ENCODE results near the gene HOXD13.

DNA sequence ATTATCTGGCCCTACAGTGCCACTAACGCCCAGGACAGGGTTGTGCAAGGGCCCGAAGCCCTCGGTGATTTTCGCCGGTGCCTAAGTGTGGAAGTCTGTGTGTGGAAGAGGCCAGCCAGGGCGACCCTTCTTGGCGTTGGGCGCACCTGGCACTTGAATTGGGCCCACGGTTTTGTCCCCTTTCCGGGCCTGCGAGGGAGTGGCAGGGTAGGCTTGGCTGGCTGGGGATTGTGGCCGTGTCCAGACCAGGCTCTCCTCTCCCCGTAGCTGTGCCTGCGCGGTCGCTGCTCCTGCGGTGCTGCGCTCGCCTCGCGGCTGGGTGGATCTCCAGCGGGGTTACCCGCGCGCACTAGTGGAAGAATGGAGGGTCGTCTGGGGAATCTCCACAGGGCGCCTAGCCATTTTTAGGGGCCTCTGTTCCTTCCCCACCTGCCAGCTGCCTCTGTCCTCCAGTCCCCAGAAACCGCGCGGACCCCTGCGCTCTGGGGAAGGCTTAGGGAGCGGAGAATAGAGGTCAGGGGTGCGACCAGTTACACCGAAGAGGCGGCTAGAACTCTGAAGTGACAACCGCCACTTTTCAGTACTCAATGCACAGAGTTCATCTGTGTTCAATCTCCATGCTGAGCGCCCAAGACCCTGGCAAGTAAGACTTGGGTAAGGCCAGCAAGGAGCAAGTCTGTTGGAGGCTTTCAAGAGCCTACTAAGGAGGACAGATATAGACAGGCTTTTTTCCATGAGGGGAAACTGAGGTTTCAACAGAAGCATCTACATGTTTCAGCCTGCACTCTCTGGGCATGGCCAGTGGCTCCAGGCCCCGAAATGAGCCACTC, 24.7 kb upstream of the HOXD13 start:
- TF ChIP-seq, protein P1, sequence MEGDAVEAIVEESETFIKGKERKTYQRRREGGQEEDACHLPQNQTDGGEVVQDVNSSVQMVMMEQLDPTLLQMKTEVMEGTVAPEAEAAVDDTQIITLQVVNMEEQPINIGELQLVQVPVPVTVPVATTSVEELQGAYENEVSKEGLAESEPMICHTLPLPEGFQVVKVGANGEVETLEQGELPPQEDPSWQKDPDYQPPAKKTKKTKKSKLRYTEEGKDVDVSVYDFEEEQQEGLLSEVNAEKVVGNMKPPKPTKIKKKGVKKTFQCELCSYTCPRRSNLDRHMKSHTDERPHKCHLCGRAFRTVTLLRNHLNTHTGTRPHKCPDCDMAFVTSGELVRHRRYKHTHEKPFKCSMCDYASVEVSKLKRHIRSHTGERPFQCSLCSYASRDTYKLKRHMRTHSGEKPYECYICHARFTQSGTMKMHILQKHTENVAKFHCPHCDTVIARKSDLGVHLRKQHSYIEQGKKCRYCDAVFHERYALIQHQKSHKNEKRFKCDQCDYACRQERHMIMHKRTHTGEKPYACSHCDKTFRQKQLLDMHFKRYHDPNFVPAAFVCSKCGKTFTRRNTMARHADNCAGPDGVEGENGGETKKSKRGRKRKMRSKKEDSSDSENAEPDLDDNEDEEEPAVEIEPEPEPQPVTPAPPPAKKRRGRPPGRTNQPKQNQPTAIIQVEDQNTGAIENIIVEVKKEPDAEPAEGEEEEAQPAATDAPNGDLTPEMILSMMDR (tag by site-specific recombination; IDR thresholded peaks at IDR 0.05) = no peak
- TF ChIP-seq ZNF221 (tag by site-specific recombination; IDR thresholded peaks at IDR 0.05; ENCODE audit: borderline replicate concordance) (no peak), ZBTB8A (tag by site-specific recombination; IDR thresholded peaks at IDR 0.05) (no peak)
